GM19193 (cell line): Measurements from ENCODE around the gene NSMCE1.

Experiments
- POLR2A ChIP-seq: IDR thresholded peaks from 4 replicates; pipeline ENCODE4 v1.6.1; 2011; ENCODE audit not compliant: insufficient read depth, insufficient read length; ENCODE audit errors: extremely low read depth

The NSMCE1 gene

GRCh38 chr16:27287887-27288286 is 19.3 kb upstream of the NSMCE1 start:
- TF ChIP-seq POLR2A = no peak

- no peak for TF ChIP-seq POLR2A
Measured at GRCh38 chr16:27287051-27287811, 18.7 kb upstream of the NSMCE1 start.

DNA sequence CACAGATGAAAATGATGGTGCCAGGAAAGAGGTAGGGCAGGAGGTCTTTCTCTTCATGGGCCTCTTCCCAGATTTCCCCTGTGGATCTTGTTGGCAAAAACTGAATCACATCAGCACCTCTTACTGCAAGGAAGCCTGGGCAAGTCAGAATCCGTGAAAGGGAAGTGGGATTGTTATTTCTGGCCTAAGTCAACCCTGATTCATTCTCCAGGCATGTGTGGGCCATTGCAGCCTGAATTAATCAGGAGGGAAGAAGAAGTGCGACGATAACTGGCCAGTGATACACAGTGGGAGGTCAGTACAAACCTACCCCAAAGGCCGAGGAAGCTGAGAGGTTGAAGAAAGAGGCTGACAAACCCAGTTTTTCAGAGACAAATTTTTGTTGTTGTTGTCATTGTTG is 17.9 kb upstream of the NSMCE1 start:
- TF ChIP-seq POLR2A = no peak

GRCh38 chr16:27285676-27286196 is 17.2 kb upstream of the NSMCE1 start:
- no peak for TF ChIP-seq POLR2A

DNA sequence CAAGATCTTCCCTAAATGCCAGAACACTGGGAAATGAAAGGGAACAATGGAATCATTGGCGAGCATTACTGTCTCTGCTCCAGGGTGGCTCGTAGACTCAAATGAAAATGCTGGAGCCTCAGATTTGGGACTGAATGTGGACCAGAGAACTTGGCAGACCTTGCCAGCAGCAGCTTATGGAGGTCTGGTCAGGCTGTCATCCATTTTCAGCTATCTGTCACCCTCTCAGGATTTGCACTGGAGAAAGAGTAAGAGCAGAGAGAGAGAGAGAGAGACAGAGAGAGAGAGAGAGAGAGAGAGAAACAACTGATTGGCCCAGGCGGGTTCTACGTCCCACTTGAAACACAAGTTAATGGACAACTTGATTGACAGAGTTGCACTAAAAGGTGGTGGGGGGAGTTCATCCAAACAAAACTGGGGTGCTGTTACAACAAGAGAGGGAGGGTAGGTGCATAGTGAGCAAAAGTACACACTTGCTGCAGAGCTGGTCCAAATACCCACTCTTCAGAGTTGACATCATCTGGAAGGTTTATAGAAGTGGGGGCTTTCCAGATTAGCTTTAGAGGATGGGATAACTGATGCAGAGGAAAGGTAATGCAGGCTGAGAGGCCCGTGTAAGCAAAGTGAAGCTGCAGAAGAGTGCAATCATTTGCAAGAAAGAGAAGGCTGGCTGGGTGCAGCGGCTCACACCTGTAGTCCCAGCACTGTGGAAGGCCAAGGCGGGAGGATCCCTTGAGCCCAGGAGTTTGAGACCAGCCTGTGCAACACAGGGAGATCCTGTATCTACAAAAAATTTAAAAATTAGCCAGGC is 16.5 kb upstream of the NSMCE1 start:
- TF ChIP-seq POLR2A = no peak

DNA sequence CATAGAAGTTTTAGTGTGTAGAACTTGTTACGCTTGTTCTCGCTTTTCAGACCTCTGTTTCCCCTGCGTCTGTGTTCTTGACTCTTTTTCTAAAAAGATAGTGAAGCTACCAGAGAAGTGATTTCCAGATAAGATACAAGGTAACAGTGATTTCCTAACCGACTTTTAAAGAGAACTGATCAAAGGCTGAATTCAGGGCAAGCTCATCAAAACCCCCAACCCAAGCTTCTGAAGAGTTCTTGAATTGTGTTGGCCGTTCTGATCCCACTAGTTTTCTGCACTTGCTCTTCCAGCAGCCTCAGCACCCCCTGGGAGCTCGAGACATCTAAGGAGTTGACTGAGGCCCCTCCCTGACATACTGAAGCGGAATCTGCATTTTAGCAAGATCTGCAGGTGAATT is 12.7 kb upstream of the NSMCE1 start:
- TF ChIP-seq POLR2A = no peak

DNA sequence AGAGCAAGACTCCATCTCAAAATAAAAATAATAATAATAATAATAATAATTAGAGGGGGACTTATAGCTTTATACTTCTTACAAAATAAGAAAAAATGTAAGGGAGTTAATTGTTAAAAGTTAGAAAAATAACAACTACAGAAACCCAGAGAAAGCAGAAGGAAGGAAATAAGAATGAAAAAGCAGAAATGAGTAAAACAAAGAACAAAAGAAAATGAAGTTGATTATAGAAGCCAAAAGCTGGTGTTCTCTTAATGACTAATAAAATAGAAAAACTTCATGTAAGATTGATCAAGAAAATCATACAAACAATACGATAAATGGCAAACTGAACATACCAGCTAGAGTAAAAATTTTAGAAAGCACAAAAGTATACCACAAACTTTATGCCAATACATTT is 6.8 kb upstream of the NSMCE1 start:
- no peak for TF ChIP-seq POLR2A

DNA sequence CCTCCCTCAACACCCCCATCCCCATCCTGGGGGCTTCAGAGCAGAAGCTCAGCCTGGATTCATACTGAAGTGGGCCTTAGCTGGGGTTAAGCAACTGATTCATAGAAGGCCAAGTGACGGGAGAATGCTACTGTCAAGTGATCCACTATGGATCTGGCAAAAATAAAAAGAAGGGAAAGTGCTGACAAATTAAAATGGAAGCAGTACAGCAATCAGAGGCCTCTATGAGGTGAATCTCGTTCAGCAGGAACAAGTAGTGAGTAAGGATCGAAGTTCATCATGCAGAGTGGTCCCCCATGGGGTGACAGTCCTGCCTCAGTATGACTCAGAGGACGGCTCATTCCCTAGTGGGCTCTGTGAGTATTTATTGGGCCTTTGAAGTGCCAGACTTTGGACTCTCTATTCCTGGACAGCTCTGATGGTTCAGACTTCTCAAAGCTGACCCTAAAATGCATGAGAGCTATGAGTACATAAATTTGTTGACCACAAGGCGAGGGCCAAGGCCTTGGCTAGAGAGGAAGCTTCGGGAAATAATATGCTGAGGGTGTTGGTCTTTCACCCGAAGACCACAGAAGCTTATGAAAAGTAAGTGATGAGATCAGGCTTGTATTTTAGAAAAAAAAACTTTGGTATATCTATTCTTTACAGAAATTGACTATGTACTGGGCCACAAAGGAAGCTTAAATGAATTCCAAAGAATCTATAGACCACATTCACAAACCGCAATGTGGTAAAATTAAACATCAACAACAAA is 5.3 kb upstream of the NSMCE1 start:
- TF ChIP-seq POLR2A = no peak

DNA sequence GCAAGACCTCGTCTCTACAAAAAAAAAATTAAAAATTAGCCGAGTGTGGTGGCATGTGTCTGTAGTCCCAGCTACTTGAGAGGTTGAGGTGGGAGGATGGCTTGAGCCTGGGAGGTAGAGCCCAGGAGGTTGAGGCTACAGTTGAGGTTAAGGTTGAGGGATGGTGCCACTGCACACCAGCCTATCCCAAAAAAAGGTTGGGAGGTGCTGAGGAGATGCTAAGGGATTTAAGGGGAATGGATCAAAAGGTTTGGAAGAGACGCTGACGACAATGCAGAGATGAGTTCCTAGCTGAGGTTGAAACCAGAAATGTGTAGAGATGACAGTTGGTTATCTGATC is 4.7 kb upstream of the NSMCE1 start:
- TF ChIP-seq POLR2A = no peak

DNA sequence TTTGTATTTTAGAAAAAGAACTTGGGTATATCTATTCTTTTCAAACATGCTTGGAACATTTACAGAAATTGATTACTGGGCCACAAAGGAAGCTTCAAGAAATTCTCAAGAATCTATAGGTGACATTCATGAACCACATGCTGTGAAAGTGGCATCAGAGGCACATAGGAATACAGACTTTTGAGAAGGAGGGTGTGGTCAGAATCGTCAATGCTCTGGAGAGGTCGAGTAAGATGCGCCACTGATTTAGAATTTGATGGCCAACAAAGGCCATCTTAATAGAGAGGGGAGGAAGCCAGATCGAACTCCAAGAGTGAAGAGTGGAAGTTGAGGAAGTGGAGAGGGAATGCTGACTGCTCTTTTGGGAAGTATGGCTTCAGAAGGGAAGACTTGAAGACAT is 3.5 kb upstream of the NSMCE1 start:
- no peak for TF ChIP-seq POLR2A

DNA sequence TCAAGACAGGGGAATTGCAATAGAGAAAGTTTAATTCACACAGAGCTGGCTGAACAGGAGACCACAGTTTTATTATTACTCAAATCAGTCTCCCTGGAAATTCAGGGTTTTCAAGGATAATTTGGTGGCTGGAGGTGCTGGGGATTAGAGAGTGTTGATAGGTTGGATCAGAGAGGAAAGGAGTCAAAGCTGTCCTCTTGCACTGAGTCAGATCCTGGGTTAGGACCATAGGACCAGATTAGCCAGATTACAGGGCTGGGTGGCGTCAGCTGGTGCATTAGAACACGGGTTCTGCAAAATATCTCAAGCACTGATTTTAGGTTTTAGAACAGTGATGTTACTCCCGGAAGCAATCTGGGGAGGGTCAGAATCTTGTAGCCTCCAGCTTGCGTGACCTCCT is 1.8 kb upstream of the NSMCE1 start:
- TF ChIP-seq POLR2A = no peak

DNA sequence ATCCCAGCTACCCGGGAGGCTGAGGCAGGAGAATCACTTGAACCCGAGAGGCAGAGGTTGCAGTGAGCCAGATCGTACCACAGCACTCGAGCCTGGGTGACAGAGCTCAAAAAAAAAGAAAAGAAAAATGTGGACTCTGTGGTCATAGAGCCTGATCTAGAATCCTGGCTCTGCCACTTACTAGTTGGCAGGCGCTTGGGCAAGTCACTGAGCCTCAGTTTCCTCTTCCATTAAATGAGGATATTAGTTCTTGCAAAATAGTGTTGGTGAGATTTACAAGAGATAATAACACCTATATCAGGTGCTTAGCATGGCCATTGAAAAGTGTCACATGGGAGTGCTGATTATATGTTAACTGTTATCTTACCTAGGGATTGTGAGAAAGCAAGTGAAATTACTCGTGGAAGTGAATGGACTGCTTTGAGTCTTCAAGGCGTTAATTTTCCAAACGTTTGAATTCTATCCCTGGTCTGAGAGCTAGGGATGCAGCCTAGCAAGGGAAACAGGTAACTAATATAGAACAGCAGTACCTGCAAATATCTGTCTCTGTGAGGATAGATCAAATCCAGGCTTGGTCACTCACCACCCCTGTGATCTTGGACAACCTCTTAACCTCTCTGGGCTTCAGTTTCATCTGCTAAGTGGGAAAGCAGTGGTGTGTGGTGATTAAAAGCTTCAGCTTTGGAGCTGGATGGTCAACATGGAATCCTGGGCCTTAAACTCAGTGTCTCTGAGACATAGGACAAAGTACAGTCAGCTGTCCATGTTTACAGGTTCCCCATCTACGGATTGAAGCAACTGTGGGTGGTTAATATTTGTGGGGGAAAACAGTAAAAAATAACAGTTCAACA is 953 bp upstream of the NSMCE1 start:
- TF ChIP-seq POLR2A = no peak

- no peak for TF ChIP-seq POLR2A
Measured at GRCh38 chr16:27267037-27267677, 1.4 kb downstream of the NSMCE1 start.

DNA sequence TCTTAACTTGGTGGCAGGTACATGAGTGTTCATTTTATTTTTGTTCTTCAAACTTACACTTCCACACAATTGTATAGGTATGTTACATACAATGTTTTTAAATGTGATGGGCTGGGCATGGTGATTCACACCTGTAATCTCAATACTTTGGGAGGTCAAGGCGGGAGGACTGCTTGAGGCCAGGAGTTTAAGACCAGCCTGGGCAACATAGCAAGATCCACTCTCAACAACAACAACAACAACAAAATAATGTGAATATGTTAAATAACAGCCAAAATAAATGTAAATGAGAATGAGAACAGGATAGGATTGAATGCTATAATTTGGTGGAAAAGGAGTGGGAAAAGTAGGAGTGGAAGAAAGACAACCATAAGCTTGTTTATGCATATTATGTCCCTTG is 2.6 kb downstream of the NSMCE1 start:
- no peak for TF ChIP-seq POLR2A
